HL-60 (cell line): ENCODE measurements around the gene PNPLA7.

Experiments
- GABPA ChIP-seq: IDR thresholded peaks from 2 replicates; pipeline ENCODE4 v1.6.1; 2012; ENCODE audit warnings: low read depth
- POLR2AphosphoS5 ChIP-seq: IDR thresholded peaks from 2 replicates; pipeline ENCODE4 v1.6.1; 2012; ENCODE audit warnings: low read depth
- SPI1 ChIP-seq: IDR thresholded peaks from 2 replicates; pipeline ENCODE4 v1.6.1; 2012; ENCODE audit warnings: low read depth, mild to moderate bottlenecking, borderline replicate concordance
- TF ChIP-seq, protein P1 (sequence below): IDR thresholded peaks from one replicate; pipeline ENCODE4 v1.5.1; 2011; ENCODE audit warnings: low read length, control low read depth, inconsistent platforms; ENCODE audit not compliant: insufficient read depth
- TF ChIP-seq, protein P2 (sequence below): IDR thresholded peaks from 2 replicates; pipeline ENCODE4 v1.6.1; 2012; ENCODE audit warnings: low read depth; ENCODE audit not compliant: insufficient replicate concordance

DNA sequence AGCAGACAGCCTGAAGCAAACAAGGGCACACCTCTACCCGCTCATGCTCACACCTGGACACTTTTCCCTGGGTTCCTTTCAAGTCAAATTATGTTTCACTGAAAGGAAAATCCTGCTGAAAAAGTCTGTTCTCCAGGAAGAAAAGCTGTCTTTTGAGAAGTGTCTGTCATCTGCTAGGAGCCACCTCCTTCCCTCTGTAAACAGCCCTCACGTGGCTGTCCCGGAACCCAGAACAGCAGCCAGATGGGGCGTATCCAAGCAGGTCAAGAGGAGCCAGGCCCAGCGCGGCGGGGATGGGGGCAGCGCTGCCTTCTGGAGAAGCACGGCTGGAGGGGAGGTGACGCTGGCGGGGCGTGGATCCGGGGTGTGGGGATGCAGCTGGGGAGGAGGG, at the start of gene PNPLA7:
- TF ChIP-seq GABPA: no peak
- TF ChIP-seq, protein P1, sequence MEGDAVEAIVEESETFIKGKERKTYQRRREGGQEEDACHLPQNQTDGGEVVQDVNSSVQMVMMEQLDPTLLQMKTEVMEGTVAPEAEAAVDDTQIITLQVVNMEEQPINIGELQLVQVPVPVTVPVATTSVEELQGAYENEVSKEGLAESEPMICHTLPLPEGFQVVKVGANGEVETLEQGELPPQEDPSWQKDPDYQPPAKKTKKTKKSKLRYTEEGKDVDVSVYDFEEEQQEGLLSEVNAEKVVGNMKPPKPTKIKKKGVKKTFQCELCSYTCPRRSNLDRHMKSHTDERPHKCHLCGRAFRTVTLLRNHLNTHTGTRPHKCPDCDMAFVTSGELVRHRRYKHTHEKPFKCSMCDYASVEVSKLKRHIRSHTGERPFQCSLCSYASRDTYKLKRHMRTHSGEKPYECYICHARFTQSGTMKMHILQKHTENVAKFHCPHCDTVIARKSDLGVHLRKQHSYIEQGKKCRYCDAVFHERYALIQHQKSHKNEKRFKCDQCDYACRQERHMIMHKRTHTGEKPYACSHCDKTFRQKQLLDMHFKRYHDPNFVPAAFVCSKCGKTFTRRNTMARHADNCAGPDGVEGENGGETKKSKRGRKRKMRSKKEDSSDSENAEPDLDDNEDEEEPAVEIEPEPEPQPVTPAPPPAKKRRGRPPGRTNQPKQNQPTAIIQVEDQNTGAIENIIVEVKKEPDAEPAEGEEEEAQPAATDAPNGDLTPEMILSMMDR: no peak
- no peak for TF ChIP-seq POLR2AphosphoS5
- TF ChIP-seq, protein P2, sequence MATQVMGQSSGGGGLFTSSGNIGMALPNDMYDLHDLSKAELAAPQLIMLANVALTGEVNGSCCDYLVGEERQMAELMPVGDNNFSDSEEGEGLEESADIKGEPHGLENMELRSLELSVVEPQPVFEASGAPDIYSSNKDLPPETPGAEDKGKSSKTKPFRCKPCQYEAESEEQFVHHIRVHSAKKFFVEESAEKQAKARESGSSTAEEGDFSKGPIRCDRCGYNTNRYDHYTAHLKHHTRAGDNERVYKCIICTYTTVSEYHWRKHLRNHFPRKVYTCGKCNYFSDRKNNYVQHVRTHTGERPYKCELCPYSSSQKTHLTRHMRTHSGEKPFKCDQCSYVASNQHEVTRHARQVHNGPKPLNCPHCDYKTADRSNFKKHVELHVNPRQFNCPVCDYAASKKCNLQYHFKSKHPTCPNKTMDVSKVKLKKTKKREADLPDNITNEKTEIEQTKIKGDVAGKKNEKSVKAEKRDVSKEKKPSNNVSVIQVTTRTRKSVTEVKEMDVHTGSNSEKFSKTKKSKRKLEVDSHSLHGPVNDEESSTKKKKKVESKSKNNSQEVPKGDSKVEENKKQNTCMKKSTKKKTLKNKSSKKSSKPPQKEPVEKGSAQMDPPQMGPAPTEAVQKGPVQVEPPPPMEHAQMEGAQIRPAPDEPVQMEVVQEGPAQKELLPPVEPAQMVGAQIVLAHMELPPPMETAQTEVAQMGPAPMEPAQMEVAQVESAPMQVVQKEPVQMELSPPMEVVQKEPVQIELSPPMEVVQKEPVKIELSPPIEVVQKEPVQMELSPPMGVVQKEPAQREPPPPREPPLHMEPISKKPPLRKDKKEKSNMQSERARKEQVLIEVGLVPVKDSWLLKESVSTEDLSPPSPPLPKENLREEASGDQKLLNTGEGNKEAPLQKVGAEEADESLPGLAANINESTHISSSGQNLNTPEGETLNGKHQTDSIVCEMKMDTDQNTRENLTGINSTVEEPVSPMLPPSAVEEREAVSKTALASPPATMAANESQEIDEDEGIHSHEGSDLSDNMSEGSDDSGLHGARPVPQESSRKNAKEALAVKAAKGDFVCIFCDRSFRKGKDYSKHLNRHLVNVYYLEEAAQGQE: no peak
- no peak for TF ChIP-seq SPI1
